Measurements from ENCODE around the gene SCGB1A1.

Gene SCGB1A1

GRCh38 chr11:62390722-62391121 is 28.1 kb upstream of the SCGB1A1 start:
- DNase-seq, result no peak
- POLR2A ChIA-PET, result no interaction called here
- no peaks in the 10 kb centered on the region for H3K9me3 ChIP-seq (ENCODE audit: control extremely low read depth in 1 of 5, control insufficient read depth in 4 of 5, insufficient read depth in 2 of 5, low read depth in 1 of 5, low read length in 4 of 5)
- no peak overlapping the region for H3K27ac ChIP-seq (ENCODE audit: insufficient read depth in 1 of 2, low read depth in 1 of 2, low read length in 2 of 2, poor library complexity in 1 of 2, severe bottlenecking in 2 of 2)
- no peak overlapping the region for H3K4me3 ChIP-seq (ENCODE audit: control insufficient read depth in 1 of 7, extremely low read depth in 1 of 7, insufficient read depth in 4 of 7, low read depth in 2 of 7, low read length in 6 of 7)
- peaks cover 0 to 37% (median 5%) of the 10 kb centered on the region in 4 experiments for H3K4me1 ChIP-seq (ENCODE audit: control extremely low read depth in 1 of 4, control insufficient read depth in 4 of 4, insufficient read depth in 4 of 4, low read length in 3 of 4)
- H3K36me3 ChIP-seq (ENCODE audit: control insufficient read depth in 4 of 4, insufficient read depth in 4 of 4, low read length in 3 of 4), result no peaks in the 10 kb centered on the region
- H3K27me3 ChIP-seq (replicated peaks in 2 of 5; ENCODE audit: control insufficient read depth in 4 of 5, insufficient read depth in 5 of 5, low read length in 4 of 5), result no peaks in the 10 kb centered on the region
- CTCF ChIA-PET, result interaction anchor here (1.0 to 6.9 kb wide), 8 partner anchors 9 to 169 kb away, joined by 3 to 29 read pairs (median 6); no protein-coding TSS in a partner anchor
- 100% methylated on average over 1 of the region's 1 CpG for WGBS (ENCODE audit: insufficient coverage)

DNA sequence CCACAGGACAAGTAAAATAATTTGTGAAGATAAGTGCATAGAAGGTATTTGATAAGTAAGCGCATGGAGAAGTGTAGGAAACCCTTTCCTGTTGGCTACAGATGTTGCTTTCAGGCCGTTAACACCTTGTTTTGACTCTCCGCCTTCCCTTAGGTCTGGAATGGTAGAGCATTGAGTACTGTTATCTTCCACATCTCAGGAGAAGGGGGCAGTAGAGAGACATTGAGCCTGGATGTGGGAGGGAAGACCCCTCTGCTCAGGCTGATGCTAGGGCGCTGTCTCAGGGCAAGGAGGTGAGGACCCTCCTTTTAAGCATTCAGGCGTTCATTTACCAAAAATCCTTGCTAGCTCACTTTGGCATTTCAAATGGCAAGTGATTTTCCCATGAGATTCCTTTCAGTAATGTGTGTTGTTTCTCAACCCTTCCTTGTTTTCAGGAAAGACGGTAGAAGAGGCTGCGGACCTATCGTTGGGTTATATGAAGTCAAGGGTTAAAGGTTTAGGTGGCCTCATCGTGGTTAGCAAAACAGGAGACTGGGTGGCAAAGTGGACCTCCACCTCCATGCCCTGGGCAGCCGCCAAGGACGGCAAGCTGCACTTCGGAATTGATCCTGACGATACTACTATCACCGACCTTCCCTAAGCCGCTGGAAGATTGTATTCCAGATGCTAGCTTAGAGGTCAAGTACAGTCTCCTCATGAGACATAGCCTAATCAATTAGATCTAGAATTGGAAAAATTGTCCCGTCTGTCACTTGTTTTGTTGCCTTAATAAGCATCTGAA is 27.0 kb upstream of the SCGB1A1 start:
- 86% methylated on average over 13 of the region's 16 CpGs for WGBS (ENCODE audit: insufficient coverage)
- POLR2A ChIA-PET, result no interaction called here
- Histone ChIP-seq H3K4me3 (ENCODE audit: control insufficient read depth in 1 of 7, extremely low read depth in 1 of 7, insufficient read depth in 4 of 7, low read depth in 2 of 7, low read length in 6 of 7) (no peak overlapping the region), H3K27ac (ENCODE audit: insufficient read depth in 1 of 2, low read depth in 1 of 2, low read length in 2 of 2, poor library complexity in 1 of 2, severe bottlenecking in 2 of 2) (no peak overlapping the region), H3K36me3 (ENCODE audit: control insufficient read depth in 4 of 4, insufficient read depth in 4 of 4, low read length in 3 of 4) (no peaks in the 10 kb centered on the region), H3K4me1 (ENCODE audit: control extremely low read depth in 1 of 4, control insufficient read depth in 4 of 4, insufficient read depth in 4 of 4, low read length in 3 of 4) (peaks cover 0 to 48% (median 6%) of the 10 kb centered on the region in 4 experiments), H3K9me3 (ENCODE audit: control extremely low read depth in 1 of 5, control insufficient read depth in 4 of 5, insufficient read depth in 2 of 5, low read depth in 1 of 5, low read length in 4 of 5) (no peaks in the 10 kb centered on the region), H3K27me3 (replicated peaks in 2 of 5; ENCODE audit: control insufficient read depth in 4 of 5, insufficient read depth in 5 of 5, low read length in 4 of 5) (no peaks in the 10 kb centered on the region)
- CTCF ChIA-PET, result interaction anchor here (0.8 to 6.9 kb wide), 14 partner anchors 10 to 168 kb away, joined by 3 to 73 read pairs (median 8); partner anchors contain the start of genes ASRGL1 and SCGB1A1
- no peak for DNase-seq

GRCh38 chr11:62392506-62392905 is 26.3 kb upstream of the SCGB1A1 start:
- Histone ChIP-seq H3K4me1 (ENCODE audit: control extremely low read depth in 1 of 4, control insufficient read depth in 4 of 4, insufficient read depth in 4 of 4, low read length in 3 of 4) (peaks cover 0 to 54% (median 7%) of the 10 kb centered on the region in 4 experiments), H3K27ac (ENCODE audit: insufficient read depth in 1 of 2, low read depth in 1 of 2, low read length in 2 of 2, poor library complexity in 1 of 2, severe bottlenecking in 2 of 2) (no peak overlapping the region), H3K9me3 (ENCODE audit: control extremely low read depth in 1 of 5, control insufficient read depth in 4 of 5, insufficient read depth in 2 of 5, low read depth in 1 of 5, low read length in 4 of 5) (no peaks in the 10 kb centered on the region), H3K36me3 (ENCODE audit: control insufficient read depth in 4 of 4, insufficient read depth in 4 of 4, low read length in 3 of 4) (no peaks in the 10 kb centered on the region), H3K4me3 (ENCODE audit: control insufficient read depth in 1 of 7, extremely low read depth in 1 of 7, insufficient read depth in 4 of 7, low read depth in 2 of 7, low read length in 6 of 7) (no peak overlapping the region), H3K27me3 (replicated peaks in 2 of 5; ENCODE audit: control insufficient read depth in 4 of 5, insufficient read depth in 5 of 5, low read length in 4 of 5) (no peaks in the 10 kb centered on the region)
- WGBS (ENCODE audit: insufficient coverage), result 67% methylated on average over 1 of the region's 3 CpGs
- no peak for DNase-seq
- POLR2A ChIA-PET, result interaction anchor here (1.0 kb wide), 1 partner anchor 449 kb away, joined by 7 read pairs; no protein-coding TSS in a partner anchor
- CTCF ChIA-PET, result interaction anchor here (0.8 to 6.9 kb wide), 18 partner anchors 10 to 420 kb away, joined by 3 to 73 read pairs (median 6); partner anchors contain the start of genes ASRGL1 and SCGB1A1

GRCh38 chr11:62393061-62393611 is 25.7 kb upstream of the SCGB1A1 start:
- peak overlapping the region in 1 of 2 experiments; percentile 27 for H3K27ac ChIP-seq (ENCODE audit: insufficient read depth in 1 of 2, low read depth in 1 of 2, low read length in 2 of 2, poor library complexity in 1 of 2, severe bottlenecking in 2 of 2)
- POLR2A ChIA-PET, result interaction anchor here (0.6 to 1.0 kb wide), 2 partner anchors 448 to 467 kb away, joined by 3 to 7 read pairs; no protein-coding TSS in a partner anchor
- H3K4me3 ChIP-seq (ENCODE audit: control insufficient read depth in 1 of 7, extremely low read depth in 1 of 7, insufficient read depth in 4 of 7, low read depth in 2 of 7, low read length in 6 of 7), result peak overlapping the region in 1 of 7 experiments; percentile 44
- peak; percentile 41 to 66 (median 58) for DNase-seq
- 7% methylated on average over 10 of the region's 12 CpGs for WGBS (ENCODE audit: insufficient coverage)
- H3K9me3 ChIP-seq (ENCODE audit: control extremely low read depth in 1 of 5, control insufficient read depth in 4 of 5, insufficient read depth in 2 of 5, low read depth in 1 of 5, low read length in 4 of 5), result no peaks in the 10 kb centered on the region
- H3K36me3 ChIP-seq (ENCODE audit: control insufficient read depth in 4 of 4, insufficient read depth in 4 of 4, low read length in 3 of 4), result no peaks in the 10 kb centered on the region
- CTCF ChIA-PET, result interaction anchor here (1.0 to 6.9 kb wide), 19 partner anchors 9 to 420 kb away, joined by 3 to 73 read pairs (median 7); partner anchors contain the start of gene SCGB1A1
- H3K4me1 ChIP-seq (ENCODE audit: control extremely low read depth in 1 of 4, control insufficient read depth in 4 of 4, insufficient read depth in 4 of 4, low read length in 3 of 4), result peaks cover 0 to 60% (median 12%) of the 10 kb centered on the region in 4 experiments
- H3K27me3 ChIP-seq (replicated peaks in 2 of 5; ENCODE audit: control insufficient read depth in 4 of 5, insufficient read depth in 5 of 5, low read length in 4 of 5), result no peaks in the 10 kb centered on the region

DNA sequence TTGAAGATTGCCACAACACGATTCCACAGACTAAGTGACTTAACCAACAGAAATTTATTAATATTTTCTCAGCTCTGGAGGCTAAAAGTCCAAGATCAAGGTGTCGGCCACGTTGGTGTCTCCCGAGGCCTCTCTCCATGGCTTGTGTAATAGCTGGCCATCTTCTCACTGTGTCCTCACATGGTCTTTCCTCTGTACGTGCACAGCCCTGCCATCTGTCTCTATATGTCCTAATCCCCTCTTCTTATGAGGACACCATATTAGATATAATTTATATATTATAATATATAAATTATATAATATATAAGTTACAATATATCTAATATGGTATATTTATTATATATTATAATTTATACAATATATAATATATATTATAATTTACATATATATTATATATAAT is 25.1 kb upstream of the SCGB1A1 start:
- POLR2A ChIA-PET, result interaction anchor here (0.6 kb wide), 1 partner anchor 466 kb away, joined by 3 read pairs; no protein-coding TSS in a partner anchor
- CTCF ChIA-PET, result interaction anchor here (1.0 to 6.9 kb wide), 19 partner anchors 8 to 308 kb away, joined by 3 to 73 read pairs (median 6); partner anchors contain the start of genes AHNAK and SCGB1A1
- Histone ChIP-seq H3K4me3 (ENCODE audit: control insufficient read depth in 1 of 7, extremely low read depth in 1 of 7, insufficient read depth in 4 of 7, low read depth in 2 of 7, low read length in 6 of 7) (no peak overlapping the region), H3K9me3 (ENCODE audit: control extremely low read depth in 1 of 5, control insufficient read depth in 4 of 5, insufficient read depth in 2 of 5, low read depth in 1 of 5, low read length in 4 of 5) (no peaks in the 10 kb centered on the region), H3K27ac (ENCODE audit: insufficient read depth in 1 of 2, low read depth in 1 of 2, low read length in 2 of 2, poor library complexity in 1 of 2, severe bottlenecking in 2 of 2) (no peak overlapping the region), H3K4me1 (ENCODE audit: control extremely low read depth in 1 of 4, control insufficient read depth in 4 of 4, insufficient read depth in 4 of 4, low read length in 3 of 4) (peaks cover 0 to 66% (median 18%) of the 10 kb centered on the region in 4 experiments), H3K36me3 (ENCODE audit: control insufficient read depth in 4 of 4, insufficient read depth in 4 of 4, low read length in 3 of 4) (no peaks in the 10 kb centered on the region), H3K27me3 (replicated peaks in 2 of 5; ENCODE audit: control insufficient read depth in 4 of 5, insufficient read depth in 5 of 5, low read length in 4 of 5) (no peaks in the 10 kb centered on the region)
- 73% methylated on average over 3 of the region's 5 CpGs for WGBS (ENCODE audit: insufficient coverage)
- no peak for DNase-seq

DNA sequence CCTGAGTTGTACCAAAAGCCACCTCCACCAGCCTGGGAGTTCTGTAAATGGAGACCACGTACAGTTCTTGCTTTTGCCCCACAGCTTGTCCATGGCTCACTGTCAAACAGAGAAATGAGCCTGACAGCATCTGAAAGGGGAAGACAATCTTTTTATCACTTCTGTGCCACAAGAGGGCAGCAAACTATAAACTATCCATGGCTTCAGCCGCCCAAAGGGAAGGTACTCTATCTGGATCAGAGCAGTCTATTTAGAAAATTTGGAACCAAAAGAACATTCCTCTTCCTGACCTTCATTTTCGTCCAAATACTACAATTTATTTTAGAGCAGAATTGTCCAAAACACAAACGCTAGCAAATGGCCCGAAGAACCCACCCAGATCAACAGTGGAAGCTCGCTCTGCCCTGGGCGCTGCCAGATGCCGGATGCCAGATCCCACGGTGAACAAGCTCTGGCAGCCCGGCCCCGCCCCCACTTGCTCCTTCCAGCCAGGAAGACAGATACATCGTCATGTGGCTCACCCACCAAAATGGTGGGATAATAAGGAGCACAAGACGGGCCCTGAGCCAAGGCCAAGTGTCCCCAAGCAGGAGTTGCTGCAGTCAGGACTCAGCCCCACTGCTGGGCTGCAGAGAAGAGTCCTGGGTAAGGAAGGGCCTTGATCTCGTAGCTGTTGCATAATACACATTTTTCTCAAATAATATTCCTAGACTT is 23.9 kb upstream of the SCGB1A1 start:
- Histone ChIP-seq H3K36me3 (ENCODE audit: control insufficient read depth in 4 of 4, insufficient read depth in 4 of 4, low read length in 3 of 4) (no peaks in the 10 kb centered on the region), H3K9me3 (ENCODE audit: control extremely low read depth in 1 of 5, control insufficient read depth in 4 of 5, insufficient read depth in 2 of 5, low read depth in 1 of 5, low read length in 4 of 5) (no peaks in the 10 kb centered on the region), H3K27me3 (replicated peaks in 2 of 5; ENCODE audit: control insufficient read depth in 4 of 5, insufficient read depth in 5 of 5, low read length in 4 of 5) (no peaks in the 10 kb centered on the region), H3K4me1 (ENCODE audit: control extremely low read depth in 1 of 4, control insufficient read depth in 4 of 4, insufficient read depth in 4 of 4, low read length in 3 of 4) (peaks cover 0 to 79% (median 27%) of the 10 kb centered on the region in 4 experiments), H3K4me3 (ENCODE audit: control insufficient read depth in 1 of 7, extremely low read depth in 1 of 7, insufficient read depth in 4 of 7, low read depth in 2 of 7, low read length in 6 of 7) (no peak overlapping the region), H3K27ac (ENCODE audit: insufficient read depth in 1 of 2, low read depth in 1 of 2, low read length in 2 of 2, poor library complexity in 1 of 2, severe bottlenecking in 2 of 2) (no peak overlapping the region)
- DNase-seq, result peak; percentile 84 to 89 (median 86)
- POLR2A ChIA-PET, result no interaction called here
- CTCF ChIA-PET, result interaction anchor here (0.7 to 6.9 kb wide), 36 partner anchors 9 to 307 kb away, joined by 3 to 73 read pairs (median 4); partner anchors contain the start of genes AHNAK, EEF1G, SCGB1A1 and TUT1
- 23% methylated on average over 7 of the region's 14 CpGs for WGBS (ENCODE audit: insufficient coverage)

Measured in common myeloid progenitor, CD34-positive (primary cell).